Measurements from ENCODE around the gene KLB.

KLB gene

GRCh38 chr4:39466747-39467146 is 60.0 kb downstream of the KLB start:
- no peak for DNase-seq

- DNase-seq, result no peak
Measured at GRCh38 chr4:39467464-39467863, 60.7 kb downstream of the KLB start.

GRCh38 chr4:39469429-39470077 is 62.8 kb downstream of the KLB start:
- no peak for DNase-seq

DNA sequence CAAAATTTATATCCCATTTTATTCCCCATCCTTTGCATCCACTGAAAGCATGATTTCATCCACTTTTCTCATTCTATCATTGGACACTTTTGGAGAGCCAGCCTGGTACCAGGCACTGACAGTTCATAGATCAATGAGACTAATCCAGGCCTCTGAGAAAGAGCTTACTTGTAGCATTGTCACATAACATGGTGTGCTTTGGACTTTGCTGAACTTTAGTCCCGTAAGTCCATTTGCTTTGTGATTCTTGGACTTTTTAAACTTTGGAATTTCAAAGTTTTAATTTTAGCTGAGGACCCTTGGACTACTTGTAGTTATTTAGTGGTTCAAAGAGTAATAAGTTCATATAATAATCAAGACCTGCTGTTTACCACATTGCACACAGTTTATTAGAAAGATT is 63.7 kb downstream of the KLB start:
- no peak for DNase-seq

GRCh38 chr4:39472396-39472795 is 65.7 kb downstream of the KLB start:
- no peak for DNase-seq

DNA sequence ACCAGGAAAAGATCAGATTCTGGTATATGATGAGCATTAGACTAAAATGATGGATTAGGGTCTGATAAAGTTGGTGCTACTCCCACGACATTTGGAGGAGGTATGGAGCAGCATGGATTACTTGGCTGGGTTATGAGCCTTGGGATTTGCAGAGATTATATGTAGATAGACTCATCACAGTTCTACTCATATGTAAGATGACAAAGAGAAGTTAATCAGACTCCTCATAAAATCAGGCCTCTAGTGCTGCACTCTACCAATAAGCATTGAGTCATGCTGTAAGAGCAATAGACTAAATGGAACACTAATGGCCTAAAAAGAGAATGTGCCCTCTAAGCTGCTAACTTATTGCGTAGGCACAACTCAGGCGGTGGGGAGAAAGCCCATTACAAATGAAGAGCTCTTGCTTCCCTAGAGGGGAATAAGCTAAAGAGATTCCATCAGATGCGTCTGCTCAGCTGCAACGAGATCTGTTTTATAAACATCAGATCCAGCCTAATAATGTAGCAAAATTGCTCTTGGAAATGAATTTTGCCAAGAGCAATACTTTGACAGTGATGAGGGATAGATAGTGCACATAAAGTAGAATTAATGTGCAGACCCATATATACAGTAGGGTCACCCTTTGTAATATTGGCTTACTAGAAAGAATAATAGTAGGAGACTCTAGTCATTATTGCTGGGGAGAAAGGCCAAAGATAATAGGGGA is 69.6 kb downstream of the KLB start:
- DNase-seq, result no peak

GRCh38 chr4:39480251-39480650 is 73.5 kb downstream of the KLB start:
- DNase-seq, result no peak

GRCh38 chr4:39480902-39481695 is 74.4 kb downstream of the KLB start:
- DNase-seq, result no peak

- no peak for DNase-seq
Measured at GRCh38 chr4:39484582-39485272, 78.0 kb downstream of the KLB start.

DNA sequence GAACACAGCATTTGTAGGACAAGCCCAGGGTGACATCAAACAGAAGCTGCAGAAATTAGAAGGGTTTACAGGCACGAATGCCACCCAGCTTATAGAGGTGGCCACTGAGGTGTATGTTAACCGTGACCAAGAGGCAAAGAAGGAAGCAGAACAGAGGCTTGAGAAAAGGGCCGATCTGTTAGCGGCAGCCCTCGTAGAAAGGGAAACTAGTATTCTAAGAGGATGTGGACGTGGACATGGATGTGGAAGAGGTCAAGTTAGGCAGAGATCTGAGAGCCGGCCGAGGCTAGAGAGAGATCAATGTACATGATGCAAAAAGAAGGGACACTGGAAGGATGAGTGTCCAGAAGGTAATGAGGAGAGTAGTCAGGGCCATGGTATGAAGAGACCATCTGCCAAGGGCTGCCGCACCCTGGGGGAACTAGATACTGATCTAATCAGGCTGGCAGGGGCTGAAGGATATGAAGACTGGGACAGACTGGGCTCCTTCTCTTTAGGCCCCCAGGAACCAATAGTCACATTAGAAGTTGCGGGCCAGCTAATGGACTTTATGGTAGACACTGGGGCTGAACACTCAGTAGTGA is 79.6 kb downstream of the KLB start:
- no peak for DNase-seq

- DNase-seq, result no peak
Measured at GRCh38 chr4:39490322-39490721, 83.6 kb downstream of the KLB start.

GRCh38 chr4:39494354-39494753 is 87.6 kb downstream of the KLB start:
- no peak for DNase-seq

GRCh38 chr4:39495446-39496213 is 88.9 kb downstream of the KLB start:
- DNase-seq, result no peak

DNA sequence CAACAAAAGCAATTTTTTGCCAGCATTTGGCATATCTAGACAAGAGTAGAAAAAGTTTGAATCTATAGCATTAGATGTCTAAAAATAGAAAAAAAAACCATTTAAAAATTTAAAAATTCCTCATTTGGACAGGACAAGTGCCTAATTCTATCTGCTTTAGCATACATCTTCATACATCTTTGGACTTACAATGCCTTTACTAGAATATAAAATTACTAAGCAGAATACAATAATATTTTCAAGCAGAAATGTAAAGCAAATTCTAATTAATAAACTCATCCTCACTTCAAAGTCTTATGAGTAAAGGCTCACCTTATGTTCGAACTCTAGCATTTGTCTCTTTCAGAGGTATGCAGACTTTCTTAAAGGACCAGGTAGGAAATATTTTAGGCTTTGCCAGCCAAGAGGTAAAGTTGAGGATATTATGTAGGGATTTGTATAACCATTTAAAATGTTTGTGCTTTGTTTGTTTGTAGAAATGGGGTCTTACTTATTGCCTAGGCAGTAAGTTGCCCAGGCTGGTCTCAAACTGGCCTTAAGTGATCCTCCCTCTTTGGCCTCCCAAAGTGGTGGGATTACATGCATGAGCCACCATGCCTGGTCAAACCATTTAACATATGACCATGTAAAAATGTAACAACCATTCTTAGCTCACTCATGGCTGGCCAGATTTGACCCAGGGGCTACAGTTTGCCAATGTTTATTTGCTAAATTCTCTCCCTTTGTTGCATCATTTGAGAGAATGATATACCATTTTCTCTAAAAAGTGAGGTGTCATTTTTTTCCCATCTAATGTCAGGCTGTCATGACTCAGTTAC is 91.4 kb downstream of the KLB start:
- DNase-seq, result no peak

- no peak for DNase-seq
Measured at GRCh38 chr4:39498727-39499020, 91.9 kb downstream of the KLB start.
